HCT116 (cell line): ENCODE measurements around the gene BCDIN3D. TPM values are rescaled to one million over a fixed set of nuclear protein-coding genes. Genes with fewer than 3 reads are reported as not detected.

Experiments
- ATAC-seq: fragments of 200-7000 bp; cut with Tn5 transposase; 2 replicates; pipeline ENCODE4 v1.9.1; 2020; ENCODE audit warnings: mild to moderate bottlenecking, moderate library complexity
- BruUV-seq: library from RNA; stranded (reverse); fragments of 400-500 nt; replicated peaks from 2 replicates; lab custom pipeline; 2021; lab: Mats Ljungman, UMichigan
- CTCF ChIA-PET: fragments of 300-600 bp; sonication (Branson Sonifier 250); formaldehyde crosslinking; loops from one replicate; lab custom pipeline; 2021; ENCODE audit warnings: antibody characterized with exemption; lab: Charles Lee
- POLR2A ChIA-PET: fragments of 300-600, 350-600 bp; sonication (Branson Sonifier 250); formaldehyde crosslinking; loops from one replicate; lab custom pipeline; 2021; ENCODE audit warnings: antibody characterized with exemption; lab: Charles Lee
- RAD21 ChIA-PET, 2 experiments: fragments of 300-600 bp; sonication (Branson Sonifier 250); formaldehyde crosslinking; loops; one replicate each; lab custom pipeline; 2023; ENCODE audit warnings: low total read pairs in 2 of 2; ENCODE audit not compliant: uncharacterized antibody in 2 of 2, unreplicated experiment in 2 of 2, low non-redundant PET in 1 of 2; lab: Charles Lee
- DNase-seq: peaks from one replicate; pipeline ENCODE4 v3.0.0-alpha.2; 2010; ENCODE audit warnings: low read depth, low spot score
- H2AFZ ChIP-seq: fragments of 200-600 bp; shearing (Covaris generic), sonication (generic); 2 replicates; pipeline ENCODE4 v1.6.1; 2017; ENCODE audit warnings: low read depth, mixed run types, mixed read lengths, antibody characterized with exemption, low read length; ENCODE audit not compliant: poor library complexity, severe bottlenecking
- H3K27ac ChIP-seq: 2 replicates; pipeline ENCODE4 v1.5.1; 2012; ENCODE audit warnings: low read depth, low read length
- H3K27me3 ChIP-seq: fragments of 200-600 bp; sonication (generic); 2 replicates; pipeline ENCODE4 v1.6.1; 2016; ENCODE audit warnings: mixed run types, low read length, mixed read lengths; ENCODE audit not compliant: insufficient read depth
- H3K36me3 ChIP-seq, 2 experiments: fragments of 200-500 bp in 1 of 2; fragments of 200-600 bp in 1 of 2; sonication (Bioruptor generic) in 1 of 2; sonication (generic) in 1 of 2; 2 replicates each; pipeline versions ENCODE4 v1.5.1 to v1.6.1; 2014 to 2016; ENCODE audit warnings: low read length in 2 of 2, inconsistent platforms in 1 of 2, mixed read lengths in 1 of 2, mixed run types in 1 of 2; ENCODE audit not compliant: insufficient read depth in 2 of 2, control insufficient read depth in 1 of 2
- H3K4me1 ChIP-seq, 2 experiments: fragments of 200-600 bp in 1 of 2; sonication (generic) in 1 of 2; 2 replicates each; pipeline versions ENCODE4 v1.5.1 to v1.6.1; 2012 to 2017; ENCODE audit warnings: low read length in 2 of 2, inconsistent platforms in 1 of 2, mild to moderate bottlenecking in 1 of 2, mixed read lengths in 1 of 2, mixed run types in 1 of 2, moderate library complexity in 1 of 2; ENCODE audit not compliant: insufficient read depth in 2 of 2, control insufficient read depth in 1 of 2
- H3K4me2 ChIP-seq: fragments of 200-600 bp; sonication (generic); 2 replicates; pipeline ENCODE4 v1.6.1; 2017; ENCODE audit warnings: mixed run types, low read length, mixed read lengths
- H3K4me3 ChIP-seq, 2 experiments: fragments of 200-600 bp in 1 of 2; sonication (generic) in 1 of 2; replicated peaks in 1 of 2; 2 replicates each; pipeline ENCODE4 v1.5.1; 2011 to 2016; ENCODE audit warnings: low read length in 2 of 2, control low read depth in 1 of 2, low read depth in 1 of 2, mild to moderate bottlenecking in 1 of 2, mixed read lengths in 1 of 2, mixed run types in 1 of 2
- H3K79me2 ChIP-seq: fragments of 200-600 bp; sonication (generic); 2 replicates; pipeline ENCODE4 v1.6.1; 2017; ENCODE audit warnings: mild to moderate bottlenecking, mixed run types, low read length, moderate library complexity, mixed read lengths; ENCODE audit not compliant: insufficient read depth
- H3K9ac ChIP-seq: fragments of 200-600 bp; sonication (generic); 2 replicates; pipeline ENCODE4 v1.6.1; 2016; ENCODE audit warnings: low read length, mixed read lengths
- H3K9me2 ChIP-seq: fragments of 200-600 bp; sonication (generic), shearing (Covaris generic); 2 replicates; pipeline ENCODE4 v1.6.1; 2017; ENCODE audit warnings: mixed run types, mild to moderate bottlenecking, moderate library complexity; ENCODE audit not compliant: insufficient read depth
- H3K9me3 ChIP-seq, 2 experiments: fragments of 200-500 bp in 1 of 2; fragments of 200-600 bp in 1 of 2; sonication (Bioruptor generic) in 1 of 2; sonication (generic) in 1 of 2; 2 replicates each; pipeline ENCODE4 v1.6.1; 2014 to 2017; ENCODE audit warnings: low read length in 2 of 2, mixed read lengths in 2 of 2, inconsistent platforms in 1 of 2, low read depth in 1 of 2, mild to moderate bottlenecking in 1 of 2, mixed run types in 1 of 2, moderate library complexity in 1 of 2; ENCODE audit not compliant: control insufficient read depth in 1 of 2, insufficient read depth in 1 of 2
- H4K20me1 ChIP-seq: fragments of 200-600 bp; sonication (generic), shearing (Covaris generic); 2 replicates; pipeline ENCODE4 v1.6.1; 2017; ENCODE audit warnings: mixed run types, mild to moderate bottlenecking, moderate library complexity; ENCODE audit not compliant: insufficient read depth
- CEBPB ChIP-seq: IDR thresholded peaks from 2 replicates; pipeline ENCODE4 v1.6.1; 2012; ENCODE audit warnings: low read depth
- EZH2 ChIP-seq: fragments of 200-600 bp; sonication (generic); IDR thresholded peaks from 2 replicates; pipeline ENCODE4 v1.6.1; 2017; ENCODE audit warnings: antibody characterized with exemption, mixed run types
- EZH2phosphoT487 ChIP-seq: fragments of 200-600 bp; IDR thresholded peaks from 2 replicates; pipeline ENCODE4 v1.6.1; 2018; ENCODE audit warnings: antibody characterized with exemption, borderline replicate concordance
- JUND ChIP-seq: IDR thresholded peaks from 2 replicates; pipeline ENCODE4 v1.6.1; 2012
- MAX ChIP-seq: IDR thresholded peaks from 2 replicates; pipeline ENCODE4 v1.6.1; 2012
- POLR2A ChIP-seq: IDR thresholded peaks from 2 replicates; pipeline ENCODE4 v1.7.0; 2011; ENCODE audit warnings: borderline replicate concordance; ENCODE audit not compliant: insufficient read depth, insufficient read length; ENCODE audit errors: extremely low read depth
- POLR2AphosphoS5 ChIP-seq: IDR thresholded peaks from 2 replicates; pipeline ENCODE4 v1.6.1; 2011; ENCODE audit warnings: mild to moderate bottlenecking, low read depth, low read length, moderate library complexity
- REST ChIP-seq: IDR thresholded peaks from 2 replicates; pipeline ENCODE4 v1.6.1; 2012; ENCODE audit warnings: low read depth
- YY1 ChIP-seq: IDR thresholded peaks from 2 replicates; pipeline ENCODE4 v1.6.1; 2011; ENCODE audit warnings: low read length, low read depth, moderate library complexity, mild to moderate bottlenecking; ENCODE audit not compliant: insufficient replicate concordance; ENCODE audit errors: extremely low read depth
- ZBTB33 ChIP-seq: IDR thresholded peaks from 2 replicates; pipeline ENCODE4 v1.6.1; 2011; ENCODE audit warnings: mild to moderate bottlenecking, low read length, moderate library complexity; ENCODE audit not compliant: insufficient replicate concordance; ENCODE audit errors: extremely low read depth
- intact Hi-C: fragments of 100-400 bp; cut with micrococcal nuclease; formaldehyde crosslinking; loops from 2 replicates; pipeline ENCODE4 v1.10.0; 2022
- total RNA-seq: library from RNA; stranded (reverse); gene quantifications from one replicate; pipeline ENCODE4 v1.2.1, GENCODE V29; 2021; ENCODE audit not compliant: unreplicated experiment

The BCDIN3D gene
- total RNA-seq, 1 experiment from 2014 or later = 5.7 TPM

- Histone ChIP-seq H3K27ac (no peak overlapping the region), H3K4me2 (no peak overlapping the region), H3K4me1 (no peaks in the 10 kb centered on the region), H3K27me3 (no peaks in the 10 kb centered on the region), H3K36me3 (no peaks in the 10 kb centered on the region), H3K9me2 (no peaks in the 10 kb centered on the region), H3K79me2 (no peaks in the 10 kb centered on the region), H3K9me3 (no peaks in the 10 kb centered on the region), H4K20me1 (no peaks in the 10 kb centered on the region), H3K9ac (no peak overlapping the region), H2AFZ (no peak overlapping the region), H3K4me3 (no peak overlapping the region)
- no peak for ATAC-seq
- ChIA-PET CTCF (no interaction called here), POLR2A (no interaction called here), RAD21 (no interaction called here)
- DNase-seq = no peak
- BruUV-seq = no TSS peak
- intact Hi-C loops = no loop called here
- TF ChIP-seq MAX (no peak), YY1 (no peak), JUND (no peak), EZH2 (no peak), POLR2A (no peak), EZH2phosphoT487 (no peak), CEBPB (no peak), ZBTB33 (no peak), REST (no peak), POLR2AphosphoS5 (no peak)
- TF ChIP-seq, all 23 proteins: peak for 0
Observed at GRCh38 chr12:49809906-49810389, 33.0 kb downstream of the BCDIN3D start.
